Kidney epithelial cell (primary cell): Measurements from ENCODE around the gene ZNF592. TPM values are rescaled to one million over a fixed set of nuclear protein-coding genes. Genes with fewer than 3 reads are reported as not detected.
A peak's percentile ranks its signal among the peaks of the same experiment; 100 is the strongest.

Experiments used
- DNase-seq: peaks from one replicate; pipeline ENCODE4 v3.0.0-alpha.2; 2010; ENCODE audit warnings: low read depth
- H3K27me3 ChIP-seq: 2 replicates; pipeline ENCODE4 v1.6.0; 2011; ENCODE audit warnings: low read length; ENCODE audit not compliant: control insufficient read depth, insufficient read depth
- H3K36me3 ChIP-seq: 2 replicates; pipeline ENCODE4 v1.5.1; 2011; ENCODE audit warnings: low read length; ENCODE audit not compliant: control insufficient read depth, insufficient read depth
- H3K4me3 ChIP-seq: 2 replicates; pipeline ENCODE4 v1.5.1; 2011; ENCODE audit warnings: low read depth, mild to moderate bottlenecking, control low read depth, low read length
- CTCF ChIP-seq: IDR thresholded peaks from 2 replicates; pipeline ENCODE4 v1.5.1; 2011; ENCODE audit warnings: mild to moderate bottlenecking, moderate library complexity, low read length, control low read depth, inconsistent platforms; ENCODE audit not compliant: insufficient read depth, poor library complexity, severe bottlenecking
- total RNA-seq: library from RNA; depleted of rRNA; stranded (reverse); fragments of >200 nt; gene quantifications from 2 replicates; pipeline ENCODE4 v1.2.3, GENCODE V29; 2015

Gene ZNF592, protein sequence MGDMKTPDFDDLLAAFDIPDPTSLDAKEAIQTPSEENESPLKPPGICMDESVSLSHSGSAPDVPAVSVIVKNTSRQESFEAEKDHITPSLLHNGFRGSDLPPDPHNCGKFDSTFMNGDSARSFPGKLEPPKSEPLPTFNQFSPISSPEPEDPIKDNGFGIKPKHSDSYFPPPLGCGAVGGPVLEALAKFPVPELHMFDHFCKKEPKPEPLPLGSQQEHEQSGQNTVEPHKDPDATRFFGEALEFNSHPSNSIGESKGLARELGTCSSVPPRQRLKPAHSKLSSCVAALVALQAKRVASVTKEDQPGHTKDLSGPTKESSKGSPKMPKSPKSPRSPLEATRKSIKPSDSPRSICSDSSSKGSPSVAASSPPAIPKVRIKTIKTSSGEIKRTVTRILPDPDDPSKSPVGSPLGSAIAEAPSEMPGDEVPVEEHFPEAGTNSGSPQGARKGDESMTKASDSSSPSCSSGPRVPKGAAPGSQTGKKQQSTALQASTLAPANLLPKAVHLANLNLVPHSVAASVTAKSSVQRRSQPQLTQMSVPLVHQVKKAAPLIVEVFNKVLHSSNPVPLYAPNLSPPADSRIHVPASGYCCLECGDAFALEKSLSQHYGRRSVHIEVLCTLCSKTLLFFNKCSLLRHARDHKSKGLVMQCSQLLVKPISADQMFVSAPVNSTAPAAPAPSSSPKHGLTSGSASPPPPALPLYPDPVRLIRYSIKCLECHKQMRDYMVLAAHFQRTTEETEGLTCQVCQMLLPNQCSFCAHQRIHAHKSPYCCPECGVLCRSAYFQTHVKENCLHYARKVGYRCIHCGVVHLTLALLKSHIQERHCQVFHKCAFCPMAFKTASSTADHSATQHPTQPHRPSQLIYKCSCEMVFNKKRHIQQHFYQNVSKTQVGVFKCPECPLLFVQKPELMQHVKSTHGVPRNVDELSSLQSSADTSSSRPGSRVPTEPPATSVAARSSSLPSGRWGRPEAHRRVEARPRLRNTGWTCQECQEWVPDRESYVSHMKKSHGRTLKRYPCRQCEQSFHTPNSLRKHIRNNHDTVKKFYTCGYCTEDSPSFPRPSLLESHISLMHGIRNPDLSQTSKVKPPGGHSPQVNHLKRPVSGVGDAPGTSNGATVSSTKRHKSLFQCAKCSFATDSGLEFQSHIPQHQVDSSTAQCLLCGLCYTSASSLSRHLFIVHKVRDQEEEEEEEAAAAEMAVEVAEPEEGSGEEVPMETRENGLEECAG (N-terminal part only)
- total RNA-seq, result 18.8 and 20.5 TPM in 2 replicates

DNA sequence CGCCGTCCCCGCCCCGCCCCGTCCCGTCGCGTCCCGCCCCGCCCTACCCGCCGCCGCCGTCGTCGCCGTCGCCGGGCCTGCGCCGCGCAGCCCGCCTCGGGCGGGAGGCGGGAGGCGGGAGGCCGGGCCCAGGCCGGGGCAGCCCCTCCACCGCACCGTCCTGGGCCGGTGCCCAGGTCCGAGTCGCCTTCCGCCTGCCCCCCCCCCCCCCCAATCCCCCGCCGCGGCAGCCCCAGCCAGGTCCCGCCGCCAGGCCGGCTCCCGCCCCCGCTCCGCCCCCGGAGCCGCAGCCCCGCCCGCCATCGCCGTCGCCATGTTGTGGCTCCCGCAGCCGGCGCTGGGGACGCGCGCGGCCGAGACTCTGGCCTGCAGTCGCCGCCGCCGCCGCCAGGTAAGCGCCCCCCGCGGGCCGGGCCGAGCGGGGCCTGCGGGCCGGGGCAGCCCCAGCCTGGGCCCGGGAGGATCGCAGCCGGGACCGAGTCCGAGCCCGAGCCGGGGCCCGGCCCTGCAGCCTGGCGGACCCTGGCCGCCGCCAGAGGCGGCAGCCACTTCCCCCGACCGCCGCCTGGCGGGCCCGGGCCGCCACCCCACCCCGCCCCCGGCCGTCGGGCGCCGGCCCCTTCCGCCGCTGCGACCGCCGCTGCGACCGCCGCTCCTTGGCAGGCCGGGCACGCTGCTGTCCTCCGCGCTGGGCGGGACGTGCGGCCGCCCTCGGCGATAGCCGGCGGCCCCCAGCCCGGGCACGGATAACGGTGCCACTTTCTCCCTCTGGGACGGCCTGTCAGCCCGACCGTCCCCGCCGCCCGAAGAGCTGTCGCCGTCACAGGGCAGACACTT, at the start of gene ZNF592:
Gene ZNF592, plus strand, starts transcription at position 319 of the 837 bp plus-strand sequence. CDS start 34,084 bp downstream, outside the sequence.
- TF ChIP-seq CTCF, result no peak
- no peak for DNase-seq
- peak within 1 kb of the TSS; percentile 96 for H3K4me3 ChIP-seq
- H3K36me3 ChIP-seq, result no peaks in the 10 kb centered on the region
- H3K27me3 ChIP-seq, result no peaks in the 10 kb centered on the region

DNA sequence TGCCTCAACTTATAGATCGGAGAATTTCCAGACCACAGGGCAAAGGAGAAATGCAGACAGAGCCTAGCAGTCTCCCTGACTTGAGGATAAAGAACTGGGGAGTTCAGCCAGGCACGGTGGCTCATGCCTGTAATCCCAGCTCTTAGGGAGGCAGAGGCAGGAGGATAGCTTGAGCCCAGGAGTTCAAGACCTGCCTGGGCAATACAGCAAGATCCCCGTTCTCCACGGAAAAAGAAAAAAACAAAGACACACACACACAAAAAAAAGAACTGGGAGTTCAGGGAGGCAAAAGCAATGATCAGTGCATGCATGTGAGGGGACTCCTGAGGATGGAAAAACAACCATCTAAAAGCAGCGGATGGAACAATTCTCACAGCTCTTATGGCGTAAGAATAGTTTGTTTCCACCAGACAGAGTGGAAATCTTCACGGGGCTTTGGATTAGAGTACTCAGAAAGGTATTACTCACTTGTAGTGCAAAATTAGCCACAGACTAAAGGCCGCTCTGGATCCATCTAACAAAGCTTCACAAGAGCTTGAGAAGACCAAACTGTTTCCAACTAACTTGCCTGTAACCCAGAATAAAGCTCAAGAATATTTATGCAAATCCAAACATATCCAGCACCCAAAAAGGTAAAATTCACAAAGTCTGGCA, 48.7 kb upstream of the ZNF592 start:
- H3K36me3 ChIP-seq, result no peaks in the 10 kb centered on the region
- no peaks in the 10 kb centered on the region for H3K27me3 ChIP-seq
- DNase-seq, result no peak
- H3K4me3 ChIP-seq, result no peak overlapping the region
- TF ChIP-seq CTCF, result no peak

- H3K36me3 ChIP-seq, result peaks cover 1% of the 10 kb centered on the region
- TF ChIP-seq CTCF, result no peak
- no peak for DNase-seq
- H3K27me3 ChIP-seq, result no peaks in the 10 kb centered on the region
- H3K4me3 ChIP-seq, result no peak overlapping the region
Observed at GRCh38 chr15:84702961-84703482, 45.4 kb upstream of the ZNF592 start.

- no peak for DNase-seq
- TF ChIP-seq CTCF, result no peak
- peaks cover 1% of the 10 kb centered on the region for H3K36me3 ChIP-seq
- no peaks in the 10 kb centered on the region for H3K27me3 ChIP-seq
- H3K4me3 ChIP-seq, result no peak overlapping the region
Observed at GRCh38 chr15:84703808-84704207, 44.6 kb upstream of the ZNF592 start.

- peaks cover 2% of the 10 kb centered on the region for H3K36me3 ChIP-seq
- H3K4me3 ChIP-seq, result peak overlapping the region; percentile 80
- no peak for DNase-seq
- TF ChIP-seq CTCF, result no peak
- no peaks in the 10 kb centered on the region for H3K27me3 ChIP-seq
Observed at GRCh38 chr15:84714372-84714771, 34.0 kb upstream of the ZNF592 start.
